Stimulated activated CD4-positive, alpha-beta T cell treated with anti-CD3 and anti-CD28 coated beads, Interleukin-1b, Interleukin-23, amount 100 ng/mL, for 1 hour (primary cell): Measurements from ENCODE around the gene MAN1C1.
A peak's percentile ranks its signal among the peaks of the same experiment; 100 is the strongest.

ENCODE experiments used
- DNase-seq, 2 donors: peaks; one replicate each; pipeline ENCODE4 v3.0.0-alpha.2; 2020; ENCODE audit warnings: low read depth in 2 of 2

The MAN1C1 gene

DNA sequence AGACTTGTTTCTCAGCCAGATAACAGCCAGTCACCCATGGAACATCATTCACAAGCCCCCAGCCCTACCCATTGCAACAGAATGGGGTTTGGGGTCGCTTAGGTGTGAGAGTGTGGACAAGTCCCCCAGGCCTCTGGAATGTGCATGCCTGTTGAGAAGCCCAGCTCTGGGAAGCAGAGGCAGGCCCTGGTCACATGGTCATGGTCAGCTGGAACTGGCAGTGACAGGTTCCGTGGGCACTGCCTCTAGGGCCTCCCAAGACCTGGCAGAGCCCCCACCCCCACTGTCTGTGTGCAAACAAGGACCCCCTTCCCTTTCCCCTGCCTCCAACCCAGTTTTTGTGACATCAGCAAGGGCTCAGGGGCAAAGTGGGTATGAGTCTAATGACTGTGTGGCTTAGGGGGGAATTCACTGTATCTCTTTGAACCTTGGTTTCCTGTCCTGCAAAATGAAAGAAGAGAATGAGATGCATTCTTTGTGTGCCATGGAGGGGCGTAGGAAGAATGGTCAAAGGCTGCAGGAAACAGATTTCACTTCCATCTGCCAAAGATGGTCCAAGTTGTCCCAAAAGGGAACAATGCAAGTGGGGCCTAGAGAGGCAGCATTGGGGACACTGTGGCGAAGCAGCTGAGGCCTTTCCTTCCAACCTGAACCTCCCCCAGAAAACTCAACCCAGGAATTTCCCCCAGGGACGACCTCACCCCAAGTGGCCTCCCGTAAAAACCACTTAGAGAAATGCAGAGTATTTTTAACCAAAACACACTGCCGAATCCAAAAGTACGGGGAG lies 148.7 kb downstream of the MAN1C1 start:
- DNase-seq, result no peak

DNA sequence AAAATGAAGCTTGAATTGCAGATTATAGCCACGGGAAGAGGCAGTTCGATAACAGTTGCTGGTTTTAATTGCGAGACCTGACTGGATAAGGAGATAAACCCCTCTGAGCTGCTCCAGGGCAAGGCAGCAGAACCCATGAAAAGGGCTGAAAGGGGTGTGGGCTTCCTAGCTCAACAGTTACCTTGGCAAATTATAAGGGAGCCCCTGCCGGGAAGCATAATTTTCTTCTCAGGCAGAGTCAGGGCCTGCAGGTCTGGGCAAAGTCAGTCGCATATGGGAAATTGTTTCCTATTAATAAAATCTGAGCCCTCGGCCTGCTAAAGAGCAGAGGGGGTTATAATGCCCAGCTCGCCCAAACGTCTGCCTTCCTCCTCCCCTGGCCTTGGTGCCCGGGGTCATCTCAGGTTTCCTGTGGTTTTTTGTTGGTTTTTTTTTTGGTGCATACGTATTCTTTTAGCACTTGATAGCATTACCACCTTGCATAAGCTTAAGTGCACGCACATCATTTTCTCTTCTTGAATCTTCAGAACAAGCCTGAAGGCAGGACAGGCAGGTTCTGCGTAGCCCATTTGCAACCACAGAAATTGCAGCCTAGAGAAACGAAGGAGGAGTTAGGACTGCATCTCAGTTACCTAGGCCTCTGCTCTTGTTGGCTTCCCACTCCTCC lies 149.5 kb downstream of the MAN1C1 start:
- DNase-seq, result no peak

DNA sequence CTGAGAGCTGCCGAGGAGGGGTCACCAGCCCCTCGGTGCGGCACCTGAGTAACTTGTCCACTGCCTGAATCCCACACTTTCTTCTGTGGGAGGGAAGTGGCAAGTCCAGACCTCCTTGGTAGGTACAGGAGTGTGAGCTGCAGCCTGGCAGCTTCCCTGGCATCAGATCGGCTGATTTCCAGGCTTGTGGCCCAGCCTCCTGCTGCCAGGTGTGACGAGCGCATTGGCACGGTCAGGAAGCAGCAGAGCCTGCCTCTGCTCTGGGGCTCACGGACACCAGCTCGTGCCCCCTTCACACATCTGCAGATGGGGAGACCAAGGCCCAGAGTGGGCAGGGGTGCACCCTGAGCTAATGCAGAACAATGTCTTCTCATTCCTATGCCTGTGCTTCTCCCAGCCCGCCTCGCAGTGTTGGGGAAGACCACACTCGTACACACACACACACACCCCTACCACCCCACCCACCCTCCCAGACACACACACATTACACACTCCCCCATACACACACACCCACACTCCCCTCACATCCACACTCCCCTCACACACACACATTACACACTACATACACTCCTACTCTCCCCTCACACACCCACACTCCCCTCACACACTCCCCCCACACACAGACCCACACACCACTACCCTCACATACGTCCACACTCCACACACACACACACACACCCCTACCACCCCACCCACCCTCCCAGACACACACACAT lies 150.3 kb downstream of the MAN1C1 start:
- DNase-seq, result no peak

DNA sequence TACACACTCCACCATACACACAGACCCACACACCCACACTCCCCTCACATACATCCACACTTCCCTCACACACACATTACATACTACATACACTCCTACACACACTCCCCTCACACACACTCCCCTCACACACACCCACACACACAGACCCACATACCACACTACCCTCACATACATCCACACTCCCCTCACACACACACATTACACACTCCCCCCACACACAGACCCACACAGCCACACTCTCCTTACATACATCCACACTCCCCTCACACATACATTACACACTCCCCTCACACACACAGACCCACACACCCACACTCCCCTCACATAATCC lies 150.8 kb downstream of the MAN1C1 start:
- no peak for DNase-seq

DNA sequence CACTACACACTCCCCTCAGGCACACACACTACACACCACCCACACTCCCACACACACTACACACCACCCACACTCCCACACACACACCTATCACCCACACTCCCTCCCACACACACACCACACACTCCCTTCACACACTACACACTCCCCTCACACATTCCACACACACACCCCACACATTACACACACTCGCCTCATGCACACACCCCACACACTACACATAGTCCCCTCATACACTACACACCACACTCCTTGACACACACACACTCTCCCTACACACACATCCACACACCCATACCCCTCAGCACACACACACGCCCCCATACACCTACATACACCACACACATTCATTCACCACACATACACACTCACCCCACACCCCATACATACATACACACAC lies 152.4 kb downstream of the MAN1C1 start:
- no peak for DNase-seq

GRCh38 chr1:25769625-25770383 lies 153.2 kb downstream of the MAN1C1 start:
- DNase-seq, result no peak

- DNase-seq, result no peak
Measured at GRCh38 chr1:25770541-25771220, 154.1 kb downstream of the MAN1C1 start.

DNA sequence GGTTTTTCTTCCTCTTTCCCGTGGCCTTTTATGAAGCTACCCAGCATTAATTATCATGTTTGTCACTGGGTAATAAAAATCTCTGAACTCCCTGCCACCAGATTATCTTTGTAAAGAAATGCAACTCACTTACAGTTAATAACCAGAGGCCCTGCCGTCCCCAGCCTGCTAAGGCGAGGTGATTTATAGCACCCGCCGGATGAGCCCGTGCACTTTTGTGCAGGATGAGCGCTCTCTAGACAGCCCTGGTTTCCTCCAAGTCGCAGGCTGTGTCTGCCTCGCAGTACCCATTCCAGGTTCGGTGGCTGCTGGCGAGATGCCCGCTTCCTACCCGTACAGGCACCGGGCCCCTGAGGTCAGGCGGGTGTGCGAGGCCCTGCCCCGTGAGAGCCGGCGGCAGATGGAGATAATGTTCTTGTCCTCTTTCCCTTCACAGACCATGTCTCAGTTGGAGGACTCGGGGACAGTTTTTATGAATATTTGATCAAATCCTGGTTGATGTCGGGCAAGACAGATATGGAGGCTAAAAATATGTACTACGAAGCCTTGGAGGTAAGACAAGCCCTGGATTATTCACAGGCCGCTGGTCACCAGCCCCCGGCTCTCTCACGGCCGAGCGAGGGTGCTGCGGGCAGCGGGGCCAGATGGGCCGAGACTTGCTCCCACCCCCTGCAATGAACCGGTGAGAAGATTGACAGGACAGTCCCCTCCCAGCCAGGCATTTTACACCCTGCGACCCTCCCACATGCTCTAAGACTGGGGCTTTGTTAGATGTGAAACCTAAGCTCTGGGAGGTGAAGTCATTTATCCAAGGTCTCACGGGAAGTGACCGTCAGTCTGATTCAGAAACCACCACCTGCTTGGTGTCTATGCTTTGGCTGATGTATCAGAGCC lies 154.9 kb downstream of the MAN1C1 start:
- DNase-seq, result no peak

DNA sequence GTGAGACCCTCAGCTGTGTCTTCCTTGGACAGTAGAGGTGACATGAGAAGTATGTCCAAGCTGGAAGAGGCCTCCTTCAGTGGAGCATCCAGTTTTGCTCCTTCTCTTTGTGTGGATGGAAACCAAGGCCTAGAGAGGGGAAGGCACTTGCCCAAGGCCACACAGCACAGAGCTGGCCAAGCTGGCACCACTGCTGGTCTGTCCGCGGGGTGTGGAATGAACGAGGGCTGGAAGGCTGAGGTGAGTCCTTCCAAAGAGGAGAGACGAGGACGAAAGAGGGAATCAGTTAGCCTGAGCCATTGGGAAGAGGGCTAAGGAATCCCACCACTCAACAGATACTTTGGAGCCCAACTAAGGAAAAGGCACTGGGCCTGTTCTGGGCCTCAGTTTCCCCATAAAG lies 155.6 kb downstream of the MAN1C1 start:
- DNase-seq, result no peak

DNA sequence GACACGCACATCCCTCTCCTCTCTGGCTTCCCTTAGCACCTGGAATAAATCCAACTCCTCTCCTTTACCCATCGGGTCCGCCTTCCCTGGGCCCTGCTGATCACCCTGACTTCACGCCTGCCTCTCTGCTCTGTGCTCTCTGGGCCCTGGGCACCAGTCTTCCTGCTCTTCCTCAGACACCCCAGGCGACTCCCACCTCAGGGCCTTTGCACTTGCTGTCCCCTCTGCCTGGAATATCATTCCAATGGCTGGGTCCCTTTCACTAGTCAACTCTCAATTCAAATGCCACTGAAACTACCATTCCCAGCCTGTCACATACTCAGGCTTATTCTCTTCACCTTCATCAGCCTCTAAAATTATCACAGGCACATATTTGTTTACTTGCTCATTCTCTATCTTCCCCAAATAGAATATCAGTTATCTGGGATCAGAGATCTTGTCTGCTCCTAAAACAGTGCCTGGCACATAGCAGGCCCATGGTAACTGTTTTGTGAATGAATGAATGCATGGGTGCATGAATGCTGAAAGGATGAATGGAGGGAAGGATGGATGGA lies 156.2 kb downstream of the MAN1C1 start:
- no peak for DNase-seq

DNA sequence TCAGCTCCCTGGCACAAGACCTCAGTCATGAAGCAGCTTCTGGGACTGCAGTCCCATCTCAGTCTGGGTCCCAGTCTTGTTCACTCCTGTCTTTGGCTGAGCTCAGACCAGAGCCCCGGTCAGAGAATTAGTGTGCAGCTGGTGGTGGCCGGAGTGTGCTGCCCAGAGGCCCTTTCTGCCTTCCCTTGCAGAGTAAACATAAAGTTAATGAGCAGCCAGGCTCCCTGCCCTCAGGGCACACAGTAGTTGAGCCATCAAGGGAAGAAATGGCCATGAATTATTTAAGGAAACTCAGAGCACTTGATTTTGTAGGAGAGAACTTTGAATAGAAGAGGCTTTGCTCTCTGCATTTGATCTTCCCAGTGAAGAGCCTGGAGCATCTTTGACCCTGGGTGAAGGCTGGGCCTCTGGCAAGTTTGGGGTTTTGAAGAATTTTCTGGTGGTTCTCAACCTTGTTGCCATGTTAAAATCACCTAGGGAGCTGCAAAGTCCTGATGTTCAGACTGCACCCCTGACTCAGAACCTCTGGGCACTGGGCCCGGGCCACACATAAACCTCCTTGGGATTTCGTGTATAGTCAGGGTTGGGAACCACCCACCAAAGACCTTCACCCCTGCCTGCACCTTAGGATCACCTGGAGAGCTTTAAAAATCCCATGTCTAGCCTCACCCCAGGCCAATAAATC lies 157.0 kb downstream of the MAN1C1 start:
- no peak for DNase-seq

GRCh38 chr1:25774206-25774803 lies 157.7 kb downstream of the MAN1C1 start:
- no peak for DNase-seq

DNA sequence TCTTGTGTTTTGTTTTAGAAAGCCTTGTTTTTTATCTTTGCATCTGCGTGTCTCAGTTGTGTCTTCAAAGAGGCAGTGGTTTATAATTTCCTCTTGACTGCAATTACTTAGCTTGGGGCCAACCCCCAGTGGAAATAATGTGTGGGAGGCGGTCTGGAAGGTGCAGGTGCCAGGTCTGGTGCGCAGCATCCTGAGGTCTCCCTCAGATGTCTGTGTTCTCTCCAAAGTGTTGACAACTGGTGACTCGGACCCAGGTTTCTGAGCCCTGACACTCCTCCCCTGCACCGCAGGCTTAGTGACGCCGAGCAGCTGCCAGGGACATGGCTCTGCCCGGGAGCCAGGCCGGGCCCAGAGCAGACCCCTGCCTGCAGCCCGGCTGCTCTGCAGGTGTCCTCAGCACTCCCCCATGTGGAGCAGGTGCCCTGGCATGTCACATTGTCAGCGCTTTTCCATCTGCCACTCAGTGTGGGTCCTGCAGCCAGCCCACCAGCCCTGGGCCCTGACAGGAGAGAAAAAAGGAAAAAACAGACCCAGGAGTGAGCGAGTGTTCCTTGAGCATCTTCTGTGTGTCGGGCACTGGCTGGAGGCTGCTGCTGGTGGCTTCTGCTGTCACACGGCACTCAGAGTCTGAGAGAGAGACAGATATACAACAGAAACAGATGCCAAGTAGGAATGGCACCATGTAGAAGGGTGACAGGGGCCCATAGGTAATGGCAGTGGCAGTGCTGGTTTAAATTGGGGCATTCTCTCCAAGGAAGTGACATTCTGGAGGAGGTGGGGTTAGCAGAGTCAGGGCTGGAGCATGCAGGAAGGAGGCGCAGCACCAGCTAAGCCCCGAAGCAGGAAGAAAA lies 158.6 kb downstream of the MAN1C1 start:
- DNase-seq, result peak; percentile 38 to 74

GRCh38 chr1:25779388-25779787 lies 162.8 kb downstream of the MAN1C1 start:
- DNase-seq, result no peak

DNA sequence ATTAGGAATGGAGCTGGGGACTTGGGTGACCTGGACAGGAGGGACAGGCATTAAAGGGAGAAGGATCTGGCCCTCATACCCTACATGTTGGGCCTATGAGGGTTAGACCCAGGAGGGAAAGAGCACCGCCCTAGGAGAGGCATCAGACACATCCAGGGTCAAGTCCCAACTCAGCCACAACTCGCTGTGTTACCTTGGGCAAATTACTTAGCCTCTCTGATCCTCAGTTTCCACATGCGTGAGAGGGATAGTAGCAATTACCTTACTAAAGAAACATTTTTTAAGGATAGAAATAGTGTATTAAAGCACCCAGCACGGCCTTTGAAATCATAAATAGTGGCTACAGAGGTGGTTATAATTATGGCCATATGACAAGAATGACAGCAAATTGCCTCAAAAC lies 163.3 kb downstream of the MAN1C1 start:
- no peak for DNase-seq

- DNase-seq, result no peak
Measured at GRCh38 chr1:25780318-25781129, 163.9 kb downstream of the MAN1C1 start.

- no peak for DNase-seq
Measured at GRCh38 chr1:25781130-25781433, 164.5 kb downstream of the MAN1C1 start.
